Inferior parietal cortex (tissue), 1 donor: Measurements from ENCODE around the gene PROSER3.
A peak's percentile ranks its signal among the peaks of the same experiment; 100 is the strongest.
"Not testable (repeated sequence)": the region's sequence is repeated elsewhere in the genome, so short reads cannot be mapped to it uniquely, and the experiment has no call there.

Source experiments
- DNase-seq: peaks from one replicate; pipeline ENCODE4 v3.0.0-alpha.2; 2016; ENCODE audit errors: extremely low spot score

PROSER3 gene

GRCh38 chr19:35789978-35790944 is 32.3 kb downstream of the PROSER3 start:
- DNase-seq = no peak

DNA sequence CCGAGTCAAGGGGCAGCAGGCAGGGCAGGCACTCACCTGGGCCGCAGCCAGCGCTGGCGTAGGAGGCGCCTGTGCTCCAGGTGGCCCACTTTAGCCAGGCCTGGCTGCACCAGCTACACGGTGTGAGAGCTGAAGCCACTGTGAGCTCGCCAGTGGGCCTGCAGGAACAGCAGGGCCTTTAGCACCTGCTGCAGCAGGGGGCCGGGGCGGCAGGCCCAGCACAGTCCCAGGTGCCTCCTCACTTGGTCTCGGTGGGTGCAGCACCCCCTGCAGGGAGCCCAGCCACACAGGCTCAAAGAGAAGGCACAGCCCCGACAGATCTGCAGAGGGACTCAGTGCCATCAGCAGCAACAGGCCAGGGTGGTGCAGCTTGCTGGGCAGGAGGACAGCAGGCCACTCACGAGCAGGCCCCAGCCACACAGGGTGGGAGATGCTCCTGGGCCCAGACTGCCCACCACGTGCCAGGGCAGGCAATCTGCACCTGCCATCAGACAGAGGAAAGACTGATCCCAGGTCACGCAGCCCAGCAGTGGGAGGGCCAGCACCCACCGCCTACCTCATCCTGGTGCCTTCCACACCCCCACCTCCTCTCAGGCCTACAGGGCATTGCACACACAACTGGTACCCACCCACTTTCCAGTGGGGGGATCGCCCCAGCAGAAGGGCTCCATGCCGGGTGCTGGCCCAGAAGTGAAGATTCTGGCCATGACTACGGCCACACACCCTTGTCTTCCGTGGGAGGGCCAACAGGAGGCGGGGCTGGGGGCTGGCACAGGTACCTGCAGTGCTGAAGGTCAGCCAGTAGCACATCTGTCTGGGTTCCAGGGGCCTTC is 33.2 kb downstream of the PROSER3 start:
- no peak for DNase-seq

- no peak for DNase-seq
Measured at GRCh38 chr19:35791814-35792279, 33.9 kb downstream of the PROSER3 start.

GRCh38 chr19:35792312-35792711 is 34.3 kb downstream of the PROSER3 start:
- no peak for DNase-seq

- DNase-seq = no peak
Measured at GRCh38 chr19:35792888-35793287, 34.9 kb downstream of the PROSER3 start.

- no peak for DNase-seq
Measured at GRCh38 chr19:35793381-35794165, 35.6 kb downstream of the PROSER3 start.

DNA sequence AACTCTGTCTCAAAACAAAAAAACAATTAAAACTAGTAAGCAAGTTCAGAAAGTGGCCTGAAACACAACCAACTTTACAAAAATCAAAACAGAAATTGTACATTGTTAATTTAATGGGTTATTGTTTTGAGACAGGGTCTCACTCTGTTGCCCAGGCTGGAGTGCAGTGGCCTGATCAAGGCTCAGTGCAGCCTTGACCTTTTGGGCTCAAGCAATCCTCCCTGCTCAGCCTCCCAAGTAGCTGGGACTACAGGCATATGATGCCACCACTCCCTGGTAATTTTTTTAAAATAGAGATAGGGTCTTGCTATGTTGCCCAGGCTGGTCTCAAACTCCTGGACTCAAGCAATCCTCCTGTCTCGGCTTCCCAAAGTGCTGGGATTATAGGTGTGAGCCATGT is 37.6 kb downstream of the PROSER3 start:
- DNase-seq = not testable (repeated sequence)

DNA sequence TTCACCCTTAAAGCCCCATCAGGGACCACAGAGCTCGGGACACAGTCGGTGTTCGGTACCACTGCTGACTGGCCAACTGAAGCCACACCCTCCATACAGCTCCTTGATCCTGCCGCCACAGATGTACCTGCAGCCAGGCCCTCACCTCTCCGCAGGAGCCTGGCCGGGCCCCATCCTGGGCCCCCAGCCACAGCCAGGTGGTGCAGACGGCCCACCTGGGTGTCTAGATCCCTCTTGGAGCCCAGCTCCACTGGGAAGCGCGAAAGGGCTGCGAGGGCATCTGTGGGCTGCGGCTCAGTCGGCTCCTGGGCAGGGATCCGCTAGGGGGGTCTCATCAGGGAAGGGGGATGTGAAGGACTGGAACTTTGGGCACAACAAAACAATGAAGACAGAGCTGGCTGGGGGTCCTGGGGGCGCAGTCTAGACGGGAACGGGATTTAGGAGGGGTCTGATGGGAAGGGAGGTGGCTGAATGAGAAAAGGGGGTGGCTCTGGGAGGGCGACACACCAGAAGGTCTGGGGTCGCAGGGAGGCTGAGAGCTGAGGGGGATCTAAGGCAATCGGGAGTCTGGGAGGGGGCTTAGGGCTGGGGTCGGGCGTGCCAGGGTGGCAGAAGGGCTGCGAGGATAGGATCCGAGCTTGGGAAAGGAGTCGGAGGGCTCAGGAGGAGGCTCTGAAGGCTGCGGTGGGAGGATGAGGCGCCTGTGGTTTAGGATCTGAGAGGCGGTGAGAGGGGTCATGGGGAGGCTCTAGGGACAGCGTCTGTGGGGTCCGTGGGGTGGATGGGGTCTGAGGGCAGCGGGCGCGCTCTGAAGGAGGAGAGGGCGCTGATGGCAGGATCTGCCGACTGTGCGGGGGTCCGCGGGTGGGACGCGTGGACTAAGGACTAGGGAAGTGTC is 38.9 kb downstream of the PROSER3 start:
- no peak for DNase-seq

- peak; percentile 40 for DNase-seq
Measured at GRCh38 chr19:35797663-35798062, 39.7 kb downstream of the PROSER3 start.

- no peak for DNase-seq
Measured at GRCh38 chr19:35801828-35802227, 43.9 kb downstream of the PROSER3 start.

GRCh38 chr19:35805526-35806102 is 47.6 kb downstream of the PROSER3 start:
- no peak for DNase-seq

GRCh38 chr19:35806597-35806996 is 48.6 kb downstream of the PROSER3 start:
- no peak for DNase-seq

- no peak for DNase-seq
Measured at GRCh38 chr19:35807633-35808032, 49.7 kb downstream of the PROSER3 start.

DNA sequence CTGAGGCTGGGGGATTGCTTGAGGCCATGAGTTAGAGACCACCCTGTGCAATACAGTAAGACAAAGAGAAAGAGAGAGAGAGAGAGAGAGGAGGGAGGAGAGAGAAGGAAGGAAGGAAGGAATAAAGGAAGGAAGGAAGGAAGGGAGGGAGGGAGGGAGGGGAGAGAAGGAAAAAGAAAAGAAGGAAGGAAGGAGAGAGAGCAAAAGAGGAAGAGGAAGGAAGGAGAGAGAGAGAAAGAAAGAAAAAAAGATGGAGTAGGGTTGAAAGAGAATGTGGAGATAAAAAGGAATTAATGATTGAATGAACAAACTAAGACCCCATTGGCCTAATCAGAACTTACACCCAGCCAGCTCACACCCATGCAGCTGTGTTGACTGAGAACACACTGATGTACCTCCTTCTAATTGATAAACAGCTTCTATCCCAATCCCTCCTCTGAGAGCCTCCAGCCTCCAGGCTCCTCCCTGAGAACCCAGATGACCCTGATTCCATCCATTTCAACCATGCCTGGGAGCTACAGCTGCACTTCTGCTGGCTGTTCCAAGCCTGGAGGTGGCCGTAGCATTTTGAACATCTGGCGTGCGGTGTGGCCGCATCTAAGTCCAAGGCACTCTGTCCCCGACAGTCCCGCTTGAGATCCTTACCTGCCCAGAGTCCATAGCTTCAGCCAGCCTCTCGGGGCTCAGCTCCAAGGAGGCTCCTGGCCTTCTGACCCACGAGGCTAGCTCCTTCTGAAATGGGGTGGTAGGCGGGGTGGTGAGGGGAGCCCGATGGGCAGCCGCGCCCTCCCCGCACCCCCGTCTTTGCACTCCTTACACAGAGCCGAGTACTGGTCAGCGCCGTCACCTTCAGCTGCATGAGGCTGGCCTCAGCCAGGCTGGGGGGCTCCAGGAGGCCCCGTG is 53.6 kb downstream of the PROSER3 start:
- DNase-seq = no peak

- no peak for DNase-seq
Measured at GRCh38 chr19:35812220-35813042, 54.5 kb downstream of the PROSER3 start, which contains the start of gene PRODH2. PRODH2 (minus strand) TSS chr19:35812845; CDS start chr19:35812805, 40 bp downstream.

- DNase-seq = no peak
Measured at GRCh38 chr19:35813043-35813890, 55.3 kb downstream of the PROSER3 start.

- no peak for DNase-seq
Measured at GRCh38 chr19:35816262-35816661, 58.3 kb downstream of the PROSER3 start.
